ENCODE data around the gene PTPRE.

GRCh38 chr10:128044961-128045832 is 138.3 kb downstream of the PTPRE start:
- TF ChIP-seq, protein P1, sequence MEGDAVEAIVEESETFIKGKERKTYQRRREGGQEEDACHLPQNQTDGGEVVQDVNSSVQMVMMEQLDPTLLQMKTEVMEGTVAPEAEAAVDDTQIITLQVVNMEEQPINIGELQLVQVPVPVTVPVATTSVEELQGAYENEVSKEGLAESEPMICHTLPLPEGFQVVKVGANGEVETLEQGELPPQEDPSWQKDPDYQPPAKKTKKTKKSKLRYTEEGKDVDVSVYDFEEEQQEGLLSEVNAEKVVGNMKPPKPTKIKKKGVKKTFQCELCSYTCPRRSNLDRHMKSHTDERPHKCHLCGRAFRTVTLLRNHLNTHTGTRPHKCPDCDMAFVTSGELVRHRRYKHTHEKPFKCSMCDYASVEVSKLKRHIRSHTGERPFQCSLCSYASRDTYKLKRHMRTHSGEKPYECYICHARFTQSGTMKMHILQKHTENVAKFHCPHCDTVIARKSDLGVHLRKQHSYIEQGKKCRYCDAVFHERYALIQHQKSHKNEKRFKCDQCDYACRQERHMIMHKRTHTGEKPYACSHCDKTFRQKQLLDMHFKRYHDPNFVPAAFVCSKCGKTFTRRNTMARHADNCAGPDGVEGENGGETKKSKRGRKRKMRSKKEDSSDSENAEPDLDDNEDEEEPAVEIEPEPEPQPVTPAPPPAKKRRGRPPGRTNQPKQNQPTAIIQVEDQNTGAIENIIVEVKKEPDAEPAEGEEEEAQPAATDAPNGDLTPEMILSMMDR (IDR thresholded peaks at IDR 0.05; ENCODE audit: low read depth, low read length): no peak
- no peak for TF ChIP-seq EZH2phosphoT487 (IDR thresholded peaks at IDR 0.05; ENCODE audit: low read depth)
